H1 (cell line): ENCODE results near the gene PNO1. TPM values are rescaled to one million over a fixed set of nuclear protein-coding genes. Genes with fewer than 3 reads are reported as not detected.

Experiments used
- GTF2F1 ChIP-seq: IDR thresholded peaks from 2 replicates; pipeline ENCODE4 v1.6.1; 2012; ENCODE audit warnings: low read depth, low read length, improper control_type of control experiment, borderline replicate concordance
- KDM5A ChIP-seq: fragments of 200-600 bp; IDR thresholded peaks from 2 replicates; pipeline ENCODE4 v1.7.1; 2012; ENCODE audit warnings: mild to moderate bottlenecking, low read length, inconsistent platforms, mixed read lengths
- polyA plus RNA-seq, 7 experiments: library from polyadenylated mRNA; depleted of rRNA in 3 of 7; stranded (reverse) in 5 of 7; unstranded in 2 of 7; fragments of >200 nt in 5 of 7; fragments of 200-250 nt in 2 of 7; gene quantifications; 1 replicate in 5 of 7; 2 replicates in 1 of 7; 4 replicates in 1 of 7; pipeline versions ENCODE4 v1.2.1 to v1.2.3, GENCODE V29; 2011 to 2013; ENCODE audit warnings: missing spikeins in 2 of 7, mixed read lengths in 2 of 7
- total RNA-seq: library from RNA; stranded (reverse); fragmentation: NEBNext Ultra II Directional; extraction: Animal tissue kit (Norgen Biotek cat#: 25700); gene quantifications from 2 replicates; pipeline ENCODE4 v1.2.1, GENCODE V29; 2021

The PNO1 gene
- total and polyA plus RNA-seq, 2 of the 8 experiments (the other 6 are each of a cell fraction or from before 2014, with no cell fraction given): 18.6 to 33.2 TPM

GRCh38 chr2:68176657-68177056, 19.0 kb downstream of the PNO1 start (continued):
- TF ChIP-seq GTF2F1 (no peak), KDM5A (no peak)
